Vagina (tissue), 2 donors: ENCODE results near the gene PROSER2. TPM values are rescaled to one million over a fixed set of nuclear protein-coding genes. Genes with fewer than 3 reads are reported as not detected.
"Not testable (repeated sequence)": the region's sequence is repeated elsewhere in the genome, so short reads cannot be mapped to it uniquely, and the experiment has no call there.

ENCODE experiments used
- DNase-seq, 2 donors: peaks; one replicate each; pipeline ENCODE4 v3.0.0-alpha.2; 2017; ENCODE audit errors: extremely low spot score in 2 of 2
- H3K27ac ChIP-seq: fragments of 200-600 bp; sonication (generic); one replicate; pipeline ENCODE4 v1.5.1; 2019
- H3K27me3 ChIP-seq: fragments of 200-600 bp; sonication (generic); one replicate; pipeline ENCODE4 v1.5.1; 2019
- H3K36me3 ChIP-seq, 2 donors: fragments of 200-600 bp; sonication (generic); one replicate each; pipeline ENCODE4 v1.5.1; 2017 to 2019
- H3K4me1 ChIP-seq: fragments of 200-600 bp; sonication (generic); one replicate; pipeline ENCODE4 v1.5.1; 2019
- H3K4me3 ChIP-seq, 2 donors: fragments of 200-600 bp; sonication (generic); 1 replicate in 1 of 2; 2 replicates in 1 of 2; pipeline ENCODE4 v1.5.1; 2016 to 2019
- H3K9me3 ChIP-seq: fragments of 200-600 bp; sonication (generic); one replicate; pipeline ENCODE4 v1.5.1; 2019
- POLR2A ChIP-seq, 2 donors: fragments of 450-650 bp; IDR thresholded peaks; one replicate each; pipeline ENCODE4 v1.6.1; 2017; ENCODE audit warnings: antibody characterized with exemption in 2 of 2, mild to moderate bottlenecking in 2 of 2, moderate library complexity in 2 of 2
- POLR2AphosphoS5 ChIP-seq, 2 donors: sonication (generic); formaldehyde crosslinking; IDR thresholded peaks; one replicate each; pipeline ENCODE4 v1.9.0; 2017; ENCODE audit warnings: antibody characterized with exemption in 2 of 2, mild to moderate bottlenecking in 2 of 2, low read depth in 1 of 2; ENCODE audit not compliant: insufficient read depth in 1 of 2
- intact Hi-C: fragments of 100-400 bp; cut with DNase I; formaldehyde crosslinking; loops from one replicate; pipeline ENCODE4 v1.15.1; 2023
- total RNA-seq: library from RNA; depleted of rRNA; stranded (reverse); fragments of >200 nt; gene quantifications from one replicate; pipeline ENCODE4 v1.2.3, GENCODE V29; 2016
- TF ChIP-seq, protein P1 (sequence below), 3 experiments: fragments of 450-650 bp in 2 of 3; fragments of 200-600 bp in 1 of 3; sonication (generic) in 1 of 3; IDR thresholded peaks; one replicate each; pipeline ENCODE4 v1.5.1; 2017 to 2019; ENCODE audit warnings: antibody characterized with exemption in 3 of 3, mild to moderate bottlenecking in 2 of 3, moderate library complexity in 2 of 3

The PROSER2 gene
- total RNA-seq, 1 donor from 2014 or later = 8.1 TPM

DNA sequence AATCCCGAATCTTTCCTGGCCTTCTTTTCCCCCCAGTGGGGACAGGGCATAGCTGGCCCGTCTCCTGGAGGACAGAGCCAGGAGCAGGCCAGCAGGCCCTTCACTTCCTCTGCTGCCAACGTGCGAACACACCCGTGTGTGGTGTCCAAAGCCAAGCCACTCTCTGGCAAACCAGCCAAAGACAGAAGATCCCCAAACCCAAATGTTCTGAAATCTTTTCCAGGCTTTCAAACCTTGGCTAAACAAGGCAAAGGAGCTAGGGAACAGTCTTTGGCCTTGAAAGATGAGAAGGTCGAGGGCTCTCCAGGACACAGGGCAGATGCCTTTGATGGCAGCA lies 63.0 kb downstream of the PROSER2 start:
- no peak overlapping the region for H3K4me3 ChIP-seq
- TF ChIP-seq POLR2AphosphoS5 (IDR thresholded peaks at IDR 0.05; ENCODE audit: insufficient read depth in 1 of 2, low read depth in 1 of 2) = no peak
- TF ChIP-seq, protein P1, sequence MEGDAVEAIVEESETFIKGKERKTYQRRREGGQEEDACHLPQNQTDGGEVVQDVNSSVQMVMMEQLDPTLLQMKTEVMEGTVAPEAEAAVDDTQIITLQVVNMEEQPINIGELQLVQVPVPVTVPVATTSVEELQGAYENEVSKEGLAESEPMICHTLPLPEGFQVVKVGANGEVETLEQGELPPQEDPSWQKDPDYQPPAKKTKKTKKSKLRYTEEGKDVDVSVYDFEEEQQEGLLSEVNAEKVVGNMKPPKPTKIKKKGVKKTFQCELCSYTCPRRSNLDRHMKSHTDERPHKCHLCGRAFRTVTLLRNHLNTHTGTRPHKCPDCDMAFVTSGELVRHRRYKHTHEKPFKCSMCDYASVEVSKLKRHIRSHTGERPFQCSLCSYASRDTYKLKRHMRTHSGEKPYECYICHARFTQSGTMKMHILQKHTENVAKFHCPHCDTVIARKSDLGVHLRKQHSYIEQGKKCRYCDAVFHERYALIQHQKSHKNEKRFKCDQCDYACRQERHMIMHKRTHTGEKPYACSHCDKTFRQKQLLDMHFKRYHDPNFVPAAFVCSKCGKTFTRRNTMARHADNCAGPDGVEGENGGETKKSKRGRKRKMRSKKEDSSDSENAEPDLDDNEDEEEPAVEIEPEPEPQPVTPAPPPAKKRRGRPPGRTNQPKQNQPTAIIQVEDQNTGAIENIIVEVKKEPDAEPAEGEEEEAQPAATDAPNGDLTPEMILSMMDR (IDR thresholded peaks at IDR 0.05) = no peak
- TF ChIP-seq POLR2A (IDR thresholded peaks at IDR 0.05) = no peak
- intact Hi-C loops = no loop called here
- no peak for DNase-seq
- H3K36me3 ChIP-seq = no peaks in the 10 kb centered on the region
- no peaks in the 10 kb centered on the region for H3K9me3 ChIP-seq
- H3K27me3 ChIP-seq = no peaks in the 10 kb centered on the region
- H3K27ac ChIP-seq = no peak overlapping the region
- H3K4me1 ChIP-seq = no peaks in the 10 kb centered on the region

DNA sequence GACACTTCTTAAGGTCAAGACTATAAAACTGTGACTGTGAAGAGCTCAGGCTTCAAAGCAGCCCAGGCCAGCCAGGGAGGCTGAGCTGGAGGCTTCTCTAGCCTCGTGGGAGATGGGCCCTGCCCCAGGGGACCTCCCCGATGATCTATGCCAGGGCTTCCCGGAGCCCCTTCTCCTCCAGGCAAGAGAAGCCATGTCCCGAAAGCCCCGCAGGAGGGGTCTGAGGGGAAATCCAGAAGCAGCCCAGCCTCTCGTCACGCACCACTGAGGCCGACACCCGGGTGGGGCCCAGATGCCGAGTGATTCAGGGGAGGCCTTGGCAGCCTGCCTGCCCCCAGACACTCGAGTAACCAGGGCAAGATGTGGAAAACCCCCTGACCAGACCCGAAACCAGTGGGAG lies 63.7 kb downstream of the PROSER2 start:
- H3K27me3 ChIP-seq = no peaks in the 10 kb centered on the region
- TF ChIP-seq POLR2A (IDR thresholded peaks at IDR 0.05) (no peak), POLR2AphosphoS5 (IDR thresholded peaks at IDR 0.05; ENCODE audit: insufficient read depth in 1 of 2, low read depth in 1 of 2) (no peak)
- TF ChIP-seq, protein P1 (IDR thresholded peaks at IDR 0.05) = no peak
- H3K4me1 ChIP-seq = no peaks in the 10 kb centered on the region
- no peak overlapping the region for H3K4me3 ChIP-seq
- intact Hi-C loops = no loop called here
- no peaks in the 10 kb centered on the region for H3K9me3 ChIP-seq
- no peaks in the 10 kb centered on the region for H3K36me3 ChIP-seq
- no peak overlapping the region for H3K27ac ChIP-seq
- no peak for DNase-seq

DNA sequence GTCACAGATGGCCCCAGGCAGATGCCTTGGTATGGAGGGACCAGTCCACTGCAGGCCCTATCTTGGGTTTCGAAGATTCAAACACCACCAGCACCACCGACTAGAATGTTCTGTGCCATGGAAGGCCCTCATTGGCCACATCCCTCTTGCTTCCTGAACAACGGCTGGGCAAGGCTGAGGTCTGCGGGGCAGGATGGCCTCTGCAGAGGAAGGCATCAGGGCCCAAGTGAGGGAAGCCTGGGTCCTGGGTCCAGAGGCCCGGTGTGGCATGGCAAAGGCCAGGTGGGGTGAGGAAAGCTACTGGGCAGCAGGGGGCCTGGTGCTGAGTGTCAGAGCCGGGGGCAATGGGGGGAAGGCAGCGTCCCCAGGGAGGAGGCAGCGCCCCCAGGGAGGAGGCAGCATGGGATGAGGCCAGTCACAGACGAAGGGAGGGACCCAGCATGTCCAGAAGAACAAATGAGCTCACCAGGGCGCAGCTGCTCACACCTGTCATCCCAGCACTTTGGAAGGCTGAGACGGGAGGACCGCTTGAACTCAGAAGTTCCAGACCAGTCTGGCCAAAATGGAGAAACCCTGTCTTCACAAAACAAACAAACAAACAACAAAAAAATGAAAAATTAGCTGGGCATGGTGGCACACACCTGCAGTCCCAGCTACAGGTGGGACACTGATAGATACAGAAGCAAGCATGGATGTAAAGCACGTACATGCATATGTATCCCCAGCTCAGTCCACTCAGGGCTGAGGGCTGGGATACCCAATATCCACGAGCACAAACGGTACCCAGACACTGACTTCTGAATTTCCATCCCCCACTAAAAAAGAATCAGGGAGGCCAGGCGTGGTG lies 64.4 kb downstream of the PROSER2 start:
- DNase-seq = no peak
- TF ChIP-seq, protein P1 (IDR thresholded peaks at IDR 0.05) = no peak
- no peak for TF ChIP-seq POLR2AphosphoS5 (IDR thresholded peaks at IDR 0.05; ENCODE audit: insufficient read depth in 1 of 2, low read depth in 1 of 2)
- no peak for TF ChIP-seq POLR2A (IDR thresholded peaks at IDR 0.05)

DNA sequence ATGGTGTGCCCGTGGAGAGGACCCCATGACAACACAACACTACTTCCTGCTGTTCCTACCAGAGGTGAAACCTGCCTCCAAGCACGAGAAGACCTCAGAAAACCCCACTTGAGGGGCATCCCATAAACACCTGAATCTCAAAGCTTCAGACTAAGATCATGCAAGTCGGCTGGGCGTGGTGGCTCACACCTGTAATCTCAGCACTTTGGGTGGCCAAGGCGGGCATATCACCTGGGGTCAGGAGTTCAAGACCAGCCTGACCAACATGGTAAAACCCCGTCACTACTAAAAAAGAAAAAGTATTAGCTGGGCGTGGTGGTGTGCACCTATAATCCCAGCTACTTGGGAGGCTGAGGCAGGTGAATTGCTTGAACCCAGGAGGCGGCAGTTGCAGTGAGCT lies 66.1 kb downstream of the PROSER2 start:
- DNase-seq, H3K27me3 ChIP-seq: not testable (repeated sequence)

More for the DNA sequence above, 64.4 kb downstream of the PROSER2 start:
- H3K4me3 ChIP-seq = no peak overlapping the region
- H3K36me3 ChIP-seq = no peaks in the 10 kb centered on the region
- intact Hi-C loops = no loop called here
- H3K4me1 ChIP-seq = no peaks in the 10 kb centered on the region
- no peaks in the 10 kb centered on the region for H3K27me3 ChIP-seq
- no peaks in the 10 kb centered on the region for H3K9me3 ChIP-seq
- no peak overlapping the region for H3K27ac ChIP-seq

DNA sequence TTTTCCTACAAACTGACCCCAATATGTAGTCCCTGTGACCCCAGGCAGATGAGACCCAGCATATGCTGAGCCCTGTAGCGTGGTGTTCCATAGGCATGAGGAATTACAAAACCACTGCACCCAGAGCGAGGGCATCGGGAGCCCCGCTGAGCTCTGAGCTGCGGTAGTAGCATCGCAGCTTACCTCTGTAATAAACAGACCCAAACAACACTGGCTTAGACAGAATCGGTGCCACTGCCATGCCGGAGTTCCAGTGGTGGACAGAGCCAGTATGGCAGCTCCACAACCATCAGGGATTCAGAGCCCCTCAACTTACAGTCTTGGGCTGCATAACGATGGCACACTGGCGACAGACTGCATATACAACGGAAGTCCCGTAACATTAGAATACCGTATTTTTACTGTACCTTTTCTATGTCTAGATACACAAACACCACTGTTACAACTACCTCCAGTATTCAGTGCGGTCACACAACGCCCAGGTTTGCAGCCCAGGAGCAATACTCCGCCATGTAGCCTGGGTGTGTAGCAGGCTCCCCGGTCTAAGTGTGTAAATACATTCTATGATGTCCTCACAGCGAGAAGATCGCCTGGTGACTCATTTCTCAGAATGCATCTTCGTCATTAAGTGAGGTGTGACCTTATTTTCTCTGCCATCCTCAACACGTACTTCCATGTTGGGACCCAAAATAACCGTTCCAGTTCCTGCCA lies 68.8 kb downstream of the PROSER2 start:
- intact Hi-C loops = no loop called here
- no peak for TF ChIP-seq POLR2AphosphoS5 (IDR thresholded peaks at IDR 0.05; ENCODE audit: insufficient read depth in 1 of 2, low read depth in 1 of 2)
- TF ChIP-seq, protein P1 (IDR thresholded peaks at IDR 0.05) = no peak
- TF ChIP-seq POLR2A (IDR thresholded peaks at IDR 0.05) = no peak
- no peaks in the 10 kb centered on the region for H3K27me3 ChIP-seq
- DNase-seq = no peak
- no peaks in the 10 kb centered on the region for H3K4me1 ChIP-seq
- no peaks in the 10 kb centered on the region for H3K9me3 ChIP-seq
- H3K4me3 ChIP-seq = no peak overlapping the region
- no peaks in the 10 kb centered on the region for H3K36me3 ChIP-seq
- H3K27ac ChIP-seq = no peak overlapping the region

More for the DNA sequence above, 66.1 kb downstream of the PROSER2 start:
- H3K4me1 ChIP-seq, H3K9me3 ChIP-seq, H3K36me3 ChIP-seq, intact Hi-C loops, H3K4me3 ChIP-seq, H3K27ac ChIP-seq: not testable (repeated sequence)
